ENCODE results near the gene ENOX1.
"Not testable (repeated sequence)": the region's sequence is repeated elsewhere in the genome, so short reads cannot be mapped to it uniquely, and the experiment has no call there.

ENOX1 gene

DNA sequence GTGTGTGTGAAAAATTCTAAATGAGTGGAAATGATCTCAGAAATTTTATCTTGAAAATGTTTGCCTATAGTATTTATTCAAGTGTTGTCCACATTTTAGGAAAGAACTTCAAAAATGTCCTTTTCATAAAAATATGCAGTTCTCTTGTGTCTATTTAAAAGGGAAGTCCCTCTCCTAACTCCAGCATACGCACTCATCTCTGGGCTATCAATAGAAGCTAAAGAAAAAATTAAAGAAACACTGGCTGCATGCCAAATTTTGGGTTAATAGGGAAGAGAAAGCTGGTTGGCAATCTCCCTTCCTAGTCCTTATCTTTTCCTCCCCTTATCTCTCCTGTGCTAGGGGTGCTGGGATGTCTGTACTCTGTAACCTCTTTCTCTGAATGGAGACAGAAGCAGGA lies 313.3 kb downstream of the ENOX1 start:
- peak; percentile 3 for DNase-seq

DNA sequence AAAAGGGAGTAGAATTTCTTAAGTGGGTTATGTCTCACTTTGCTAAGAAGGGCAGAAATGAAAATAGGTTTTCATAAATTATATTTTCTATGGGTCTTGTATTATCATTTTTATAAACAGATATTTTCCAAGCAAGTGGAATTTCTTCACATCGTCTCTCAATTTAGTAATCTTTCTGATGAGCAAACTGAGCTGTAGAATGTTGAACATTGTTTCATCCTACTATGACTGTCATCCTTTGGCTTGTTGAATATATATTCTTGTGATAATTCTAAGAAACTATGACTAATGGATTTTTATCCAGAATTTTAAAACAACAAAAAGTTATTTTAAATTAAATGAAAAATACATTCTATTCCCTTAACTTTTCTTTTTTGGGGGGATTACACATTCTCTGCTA lies 313.8 kb downstream of the ENOX1 start:
- DNase-seq, result no peak

DNA sequence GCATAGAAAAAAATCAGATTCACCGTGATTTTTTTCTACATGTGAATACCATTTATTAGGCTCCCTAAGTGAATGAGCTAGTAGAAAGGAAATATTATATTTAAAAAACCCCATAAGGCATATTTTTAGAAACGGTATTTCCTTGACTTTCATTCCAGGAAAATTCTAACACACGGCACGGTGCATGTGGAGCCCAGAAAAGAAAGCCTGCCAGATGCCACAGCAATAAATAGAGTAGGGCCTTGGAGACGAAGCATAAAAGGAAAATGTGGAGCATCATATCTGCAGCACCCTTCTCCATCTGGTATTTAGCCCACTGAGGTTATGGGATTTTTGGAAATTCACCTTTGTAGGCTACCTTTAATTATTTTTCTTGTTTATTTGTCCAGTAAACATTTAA lies 314.4 kb downstream of the ENOX1 start:
- DNase-seq, result peak; percentile 6

DNA sequence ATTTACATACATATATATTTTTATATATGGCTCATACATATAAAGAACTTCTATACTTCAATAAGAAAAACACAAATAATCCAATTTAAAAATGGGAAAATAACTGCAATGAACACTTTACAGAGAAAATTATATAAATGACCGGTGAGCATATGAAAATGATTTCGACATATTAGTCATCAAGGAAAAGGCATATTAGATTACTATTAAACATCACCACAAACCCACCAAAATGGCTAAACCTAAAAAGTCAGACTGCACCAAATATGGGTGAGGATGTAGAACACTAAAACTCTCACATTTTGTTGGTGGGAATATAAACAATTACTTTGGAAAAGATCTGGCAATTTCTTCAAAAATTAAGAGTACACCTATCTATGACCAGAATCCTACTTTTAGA lies 316.2 kb downstream of the ENOX1 start:
- no peak for DNase-seq

DNA sequence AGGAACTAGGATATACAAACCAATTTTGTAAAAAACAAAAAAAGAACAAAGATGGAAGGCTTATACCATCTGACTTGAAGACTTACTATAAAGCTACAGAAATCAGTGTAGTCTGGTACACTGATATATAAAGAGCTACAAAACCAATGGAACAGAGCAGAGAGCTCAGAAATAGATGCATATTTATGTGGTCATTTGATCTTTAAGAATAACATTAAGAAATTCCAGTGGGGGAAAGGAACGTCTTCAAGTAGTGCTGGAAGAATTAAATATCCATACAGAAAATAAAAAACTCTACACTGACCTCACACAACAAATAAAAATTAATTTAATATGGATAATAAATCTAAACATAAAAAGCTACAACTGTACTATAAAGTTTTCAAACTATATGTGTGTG lies 317.0 kb downstream of the ENOX1 start:
- no peak for DNase-seq

DNA sequence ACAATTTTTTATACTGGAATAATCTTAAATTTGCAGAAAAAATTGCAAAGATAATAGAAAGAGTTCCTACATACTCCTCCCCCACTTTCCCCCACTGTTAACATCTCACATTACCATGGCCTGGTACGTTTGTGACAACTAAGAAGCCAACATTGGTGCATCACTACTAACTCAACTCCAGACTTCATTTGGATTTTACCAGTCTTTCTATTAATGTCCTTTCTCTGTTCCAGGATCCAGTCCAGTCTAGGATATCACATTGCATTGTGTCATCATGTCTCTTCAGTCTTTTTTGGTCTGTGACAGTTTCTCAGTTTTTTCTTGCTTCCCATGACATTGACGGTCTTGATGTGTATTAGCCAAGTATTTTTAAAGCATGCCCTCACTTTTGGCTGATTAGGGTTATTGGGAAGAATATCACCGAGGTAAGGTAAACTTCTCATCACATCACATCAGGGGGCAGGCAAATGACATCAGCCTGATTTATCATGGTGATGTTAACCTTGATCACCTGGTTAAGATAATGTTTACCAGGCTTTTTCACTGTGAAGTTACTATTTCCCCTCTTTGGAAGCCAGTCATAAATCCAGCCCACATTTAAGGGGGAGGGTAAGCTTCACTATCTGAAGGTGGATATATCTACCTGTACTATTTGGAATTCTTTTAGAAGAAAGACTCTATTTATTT lies 322.1 kb downstream of the ENOX1 start:
- DNase-seq, result no peak

DNA sequence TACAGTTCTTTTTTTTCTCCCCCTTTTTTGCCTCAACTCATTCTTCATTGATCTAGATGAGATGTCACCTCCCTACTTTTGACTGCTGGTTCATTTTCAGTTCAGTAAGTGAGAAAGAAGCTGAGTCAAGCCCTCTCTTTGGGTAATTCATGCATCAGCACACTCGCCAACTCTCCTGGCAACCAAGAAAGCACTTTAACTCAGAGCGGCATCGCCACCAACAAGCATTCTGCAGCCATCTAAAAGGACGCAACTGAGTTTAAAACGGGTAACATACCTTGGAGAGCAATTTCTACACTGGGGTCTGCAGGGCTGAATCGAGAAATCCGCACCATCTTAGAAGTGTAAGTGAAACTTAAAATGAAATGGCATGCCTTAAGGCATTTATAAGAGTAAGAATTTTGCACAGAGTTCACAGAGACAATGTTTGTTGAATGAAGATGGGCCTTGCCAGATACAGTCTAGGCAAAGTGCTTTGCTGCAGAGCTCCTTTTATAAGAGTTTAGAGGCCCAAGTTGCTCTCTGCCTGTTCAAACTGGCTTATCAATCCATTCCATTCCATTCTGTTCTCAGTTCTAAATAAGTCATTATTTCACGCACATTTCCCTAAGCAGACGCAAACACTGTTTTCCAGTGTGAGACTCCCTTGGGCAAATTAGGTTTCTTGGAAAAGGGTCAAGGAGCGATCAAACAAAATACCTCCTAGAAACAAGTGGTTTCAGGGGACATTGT lies 338.0 kb downstream of the ENOX1 start:
- DNase-seq, result no peak

DNA sequence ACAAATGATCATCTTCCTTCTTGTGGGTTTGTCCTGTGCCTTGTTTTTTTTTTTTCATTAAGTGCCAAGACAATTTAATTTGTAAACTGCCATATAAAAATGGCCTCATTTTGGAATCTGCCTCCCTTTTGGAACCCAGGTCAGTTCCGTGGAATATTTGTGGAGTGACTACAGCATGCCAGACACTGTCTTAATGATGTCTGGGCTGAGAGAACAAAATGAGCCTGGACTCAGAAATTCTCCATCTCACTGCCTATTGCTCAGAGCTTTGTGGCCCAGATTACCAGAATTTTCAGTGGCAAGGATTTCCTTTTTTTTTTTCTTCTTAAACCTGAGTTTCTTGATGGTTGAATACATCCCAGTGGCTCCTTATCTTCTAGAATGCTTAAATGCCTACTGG lies 340.6 kb downstream of the ENOX1 start:
- DNase-seq, result no peak

DNA sequence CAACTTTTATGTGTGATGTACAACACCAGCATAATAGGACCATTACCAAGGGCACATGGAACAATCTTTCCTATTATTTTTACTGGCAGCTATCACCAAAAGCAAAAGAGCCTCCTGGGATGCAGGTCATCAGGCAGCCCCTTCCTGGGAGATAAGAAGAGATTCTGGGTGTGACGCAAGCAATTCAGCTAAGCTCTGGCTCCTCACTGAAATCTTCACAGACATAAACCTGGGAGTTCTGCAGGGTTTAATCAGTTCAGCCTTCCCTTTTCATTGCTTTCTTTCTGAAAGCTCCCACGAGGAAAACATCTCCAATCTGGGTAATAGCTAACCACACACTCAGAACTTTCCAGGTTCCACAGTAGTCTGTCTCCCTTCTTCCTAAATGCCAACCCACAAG lies 341.1 kb downstream of the ENOX1 start:
- no peak for DNase-seq

DNA sequence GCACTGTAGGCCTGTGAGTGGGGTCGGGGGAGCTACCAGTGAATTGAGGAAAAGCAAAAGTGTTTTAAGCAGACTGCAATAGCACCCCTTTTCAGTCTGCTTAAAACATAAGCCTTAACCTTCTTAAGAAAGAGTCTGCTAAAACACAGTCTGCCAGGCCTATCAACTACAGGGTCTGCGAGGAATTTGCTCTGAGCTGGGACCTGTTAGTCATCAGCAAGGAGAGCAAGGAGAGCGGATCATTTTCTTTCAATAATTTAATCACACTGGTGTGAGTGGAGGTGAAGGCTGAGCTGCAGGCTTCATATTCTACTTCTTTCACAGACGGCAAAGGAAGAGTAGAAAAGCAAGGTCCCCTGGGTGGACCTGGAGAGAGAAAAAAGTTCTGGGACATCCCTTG lies 342.7 kb downstream of the ENOX1 start:
- DNase-seq, result no peak

DNA sequence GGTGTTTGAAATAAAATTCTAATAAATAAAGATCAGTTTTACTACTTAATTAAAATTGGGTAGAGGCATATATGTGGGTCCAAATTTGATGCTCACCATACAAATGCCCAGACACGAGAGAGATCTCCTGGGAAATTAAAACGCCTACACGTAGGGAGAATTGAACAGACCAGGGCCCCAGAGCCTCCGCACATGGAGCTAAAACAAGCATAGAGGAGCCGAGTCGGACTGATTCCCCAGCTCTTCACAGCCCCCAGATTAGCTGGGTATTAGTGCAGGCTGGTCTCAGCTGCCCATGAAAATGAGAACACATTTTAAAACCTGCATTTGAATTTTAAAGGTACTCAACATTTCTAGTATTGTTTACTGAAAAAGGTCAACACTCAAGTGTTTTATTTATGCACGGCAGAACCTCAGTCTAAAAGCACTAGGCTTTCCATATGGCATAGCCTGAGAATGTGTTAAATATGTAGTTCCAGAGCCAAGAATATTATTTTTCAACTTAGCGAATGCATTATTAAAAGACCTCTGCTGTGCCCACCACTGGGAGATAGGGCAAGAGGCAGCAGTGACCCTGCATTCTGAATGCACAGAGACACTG lies 344.8 kb downstream of the ENOX1 start:
- DNase-seq, result no peak

DNA sequence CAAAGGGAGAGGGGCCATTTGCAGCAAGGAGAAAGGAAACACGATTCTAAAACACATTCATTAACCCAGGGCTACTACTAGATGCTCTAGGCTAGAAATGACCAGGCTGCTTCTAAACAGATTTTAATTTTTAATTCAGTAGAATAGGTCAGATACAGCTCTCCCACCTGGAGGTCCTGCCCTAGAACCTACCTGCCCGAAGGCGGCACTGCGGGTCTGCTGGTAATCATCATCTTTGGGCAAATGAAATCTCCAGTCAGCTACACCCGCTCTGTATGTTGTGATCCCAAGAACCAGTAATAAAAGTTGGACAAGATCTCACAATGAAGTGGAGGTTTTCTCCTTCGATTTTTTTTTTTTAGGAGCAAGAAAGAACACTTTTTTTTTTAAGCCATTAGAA lies 345.3 kb downstream of the ENOX1 start:
- DNase-seq, result no peak

DNA sequence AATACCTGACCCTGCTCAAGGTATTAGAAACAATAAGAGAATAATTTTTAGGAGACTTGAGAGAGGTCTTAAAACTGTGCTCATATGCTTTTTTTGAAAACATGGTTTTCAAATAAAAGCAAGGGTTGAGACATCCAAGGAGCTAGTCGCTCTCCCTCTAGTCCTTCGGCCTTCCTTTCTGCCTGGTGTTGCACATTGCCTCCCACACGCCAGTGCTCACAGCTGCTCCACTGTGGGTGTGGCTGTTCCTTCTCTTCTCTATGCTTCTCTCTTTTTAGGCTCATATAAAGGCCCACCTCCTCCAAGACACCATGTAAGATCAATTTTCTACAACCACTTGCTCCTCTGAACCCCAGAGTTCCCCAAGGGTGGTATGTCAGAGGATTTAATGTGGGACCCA lies 352.6 kb downstream of the ENOX1 start:
- no peak for DNase-seq

DNA sequence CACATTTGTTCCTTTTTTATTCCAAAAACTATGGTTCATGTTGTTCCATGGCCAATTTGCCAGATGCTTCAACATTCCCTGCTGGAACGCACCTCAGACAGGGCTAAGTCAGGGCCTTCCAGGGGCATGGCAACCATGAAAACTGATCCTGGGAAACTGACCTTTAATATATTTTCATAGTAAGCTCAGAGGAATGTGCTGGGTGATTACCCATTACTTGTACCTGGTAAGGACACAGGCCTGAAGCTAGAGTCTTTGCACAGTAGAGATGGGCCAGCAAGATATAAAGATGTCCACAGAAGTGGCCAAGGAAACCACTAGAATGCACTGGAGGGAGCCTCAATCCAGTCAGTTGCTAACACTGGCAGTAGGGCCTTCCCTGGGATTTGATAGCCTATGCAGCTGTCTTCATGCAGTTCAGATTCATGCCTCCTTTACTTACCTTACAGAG lies 353.1 kb downstream of the ENOX1 start:
- no peak for DNase-seq

DNA sequence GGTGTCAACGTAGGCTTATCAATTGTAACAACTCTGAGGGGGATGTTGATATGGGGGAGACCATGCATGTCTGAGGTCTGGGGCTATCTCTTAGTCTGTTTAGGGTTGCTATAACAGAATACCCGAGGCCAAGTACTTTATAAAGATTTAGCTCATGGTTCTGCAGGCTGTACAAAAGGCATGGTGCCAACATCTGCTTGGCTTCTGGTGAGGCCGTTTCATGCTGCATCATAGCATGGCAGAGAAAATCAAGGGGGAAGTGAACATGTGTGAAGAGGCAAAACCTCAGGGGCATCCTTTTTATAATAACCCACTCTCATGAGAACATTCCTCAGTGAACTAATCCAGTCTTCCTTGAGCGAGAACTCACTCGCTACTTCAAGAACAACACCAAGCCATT lies 353.8 kb downstream of the ENOX1 start:
- no peak for DNase-seq

DNA sequence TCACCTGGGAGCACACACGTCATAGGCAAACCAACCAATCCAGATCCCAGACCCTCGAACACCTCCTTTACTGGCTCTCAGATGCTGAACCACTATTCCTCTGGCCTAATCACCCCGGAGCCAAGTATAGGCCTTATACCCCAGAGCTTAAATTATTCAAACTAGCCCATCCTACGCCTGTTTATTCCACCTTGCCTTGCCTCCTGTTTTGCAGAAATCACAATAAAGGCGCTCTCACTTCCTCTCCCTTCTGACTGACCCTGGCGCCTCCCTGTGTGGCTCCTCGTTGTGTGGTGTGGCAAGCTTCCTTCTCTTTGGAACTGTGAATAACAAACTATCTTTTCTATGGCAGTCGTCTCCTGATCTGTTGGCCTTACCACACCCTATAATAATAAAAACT lies 354.9 kb downstream of the ENOX1 start:
- no peak for DNase-seq

DNA sequence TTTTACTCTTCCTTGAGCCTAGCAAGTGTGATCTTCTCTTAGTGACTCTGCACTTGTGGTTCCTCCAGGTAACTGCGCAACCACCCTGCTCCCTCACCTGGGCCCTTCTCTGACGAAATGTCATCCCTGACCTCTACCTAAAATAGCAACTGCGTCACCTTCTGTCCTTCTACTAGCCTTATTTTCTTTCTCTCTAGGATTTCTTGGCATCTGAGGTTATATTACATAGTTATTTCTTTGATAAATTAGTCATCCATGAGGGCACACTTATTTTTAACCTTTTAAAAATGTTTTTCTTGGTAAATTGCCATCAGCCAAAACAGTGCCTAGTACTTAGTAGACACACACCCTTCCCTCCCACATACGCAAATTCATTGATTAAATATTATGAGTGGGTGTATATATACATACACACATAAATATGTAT lies 355.5 kb downstream of the ENOX1 start:
- DNase-seq, result no peak

DNA sequence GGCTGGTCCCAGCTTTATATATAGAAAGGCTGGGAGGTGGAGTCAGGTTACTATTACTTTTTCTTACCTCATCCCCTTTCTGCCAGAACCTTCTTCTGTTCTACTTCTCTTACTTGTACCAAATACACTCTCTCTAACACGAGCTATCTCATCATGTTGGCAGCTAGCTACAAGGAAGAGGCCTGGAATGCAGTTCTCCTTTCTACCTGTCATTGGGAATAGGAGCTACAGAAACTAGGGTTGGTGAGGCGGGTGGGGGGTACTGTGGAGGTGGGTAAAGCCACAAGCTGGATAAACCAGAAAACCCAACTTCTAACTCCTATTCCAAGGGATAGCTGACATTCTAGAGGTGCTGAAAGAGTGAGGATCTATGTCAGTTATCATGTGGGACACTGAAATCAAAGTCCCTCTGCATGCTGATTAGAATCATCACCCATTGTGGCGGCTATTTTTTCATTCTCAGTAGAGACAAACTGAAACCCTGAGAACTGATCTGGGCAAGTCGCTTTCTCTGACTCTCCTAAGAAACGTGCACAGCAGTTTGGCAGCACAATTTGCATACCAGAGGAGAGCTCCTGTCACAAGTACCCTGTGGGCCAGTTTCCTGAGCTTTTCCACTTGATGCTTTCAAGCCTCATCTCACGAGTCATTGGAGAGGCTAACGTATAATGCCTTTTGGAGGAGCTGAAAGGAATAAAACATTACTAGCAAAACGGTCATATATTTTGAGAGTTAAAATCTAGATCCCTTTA lies 358.1 kb downstream of the ENOX1 start:
- DNase-seq, result no peak

DNA sequence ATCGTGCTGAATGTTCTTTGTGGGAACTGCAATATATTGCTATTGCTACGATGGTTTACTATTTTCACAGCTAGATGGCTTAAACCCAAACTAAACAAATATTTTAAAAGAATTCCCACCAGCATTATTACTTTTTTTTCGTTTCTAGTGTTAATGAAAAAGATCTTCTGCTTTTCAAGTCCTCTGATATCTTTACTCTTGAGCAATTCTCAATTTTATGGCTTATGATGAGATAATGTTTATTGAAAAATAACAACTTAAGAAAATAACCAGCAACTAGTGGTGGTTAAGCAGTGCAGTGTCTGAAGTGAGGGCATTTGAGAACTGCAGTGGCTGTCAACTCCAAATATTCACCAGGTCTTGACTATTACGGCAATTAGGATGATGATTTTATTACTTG lies 360.4 kb downstream of the ENOX1 start:
- no peak for DNase-seq

DNA sequence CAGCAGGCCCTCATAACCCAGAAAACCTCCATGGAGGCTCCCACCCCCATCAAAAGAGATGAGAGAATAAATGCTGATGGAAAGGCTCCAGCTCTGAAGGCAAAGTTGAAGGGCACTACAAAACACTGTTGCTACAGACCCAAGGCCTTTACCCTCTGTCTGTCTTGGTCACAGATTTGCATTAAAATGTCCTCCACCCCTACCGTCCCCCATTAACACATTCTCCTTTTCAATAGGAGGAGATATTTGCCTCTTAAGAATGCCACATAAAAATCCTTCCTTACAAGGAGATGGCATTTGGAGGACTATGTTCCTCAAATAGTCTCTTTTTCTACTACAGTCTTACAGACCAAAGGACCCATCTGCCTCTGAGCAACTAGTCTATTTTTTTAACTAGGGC lies 361.5 kb downstream of the ENOX1 start:
- no peak for DNase-seq

DNA sequence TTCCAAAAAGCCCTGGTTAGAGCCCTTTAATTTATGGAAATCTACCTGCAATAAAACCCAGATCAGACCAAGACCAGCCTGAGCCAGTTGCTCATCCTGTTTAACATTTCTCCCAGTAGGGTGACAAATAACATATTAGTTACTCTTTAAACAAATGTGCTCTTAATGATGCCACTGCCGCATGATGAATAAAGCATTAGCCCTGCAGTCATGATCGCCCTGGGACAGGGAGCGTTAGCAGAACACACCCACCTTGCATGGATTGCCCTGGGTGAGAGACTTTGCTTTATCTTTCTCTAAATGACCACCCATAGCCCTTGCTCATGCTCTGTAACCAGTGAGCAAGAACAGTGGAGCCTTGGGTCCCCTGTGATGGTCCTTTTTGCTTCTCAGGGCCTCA lies 362.4 kb downstream of the ENOX1 start:
- no peak for DNase-seq

DNA sequence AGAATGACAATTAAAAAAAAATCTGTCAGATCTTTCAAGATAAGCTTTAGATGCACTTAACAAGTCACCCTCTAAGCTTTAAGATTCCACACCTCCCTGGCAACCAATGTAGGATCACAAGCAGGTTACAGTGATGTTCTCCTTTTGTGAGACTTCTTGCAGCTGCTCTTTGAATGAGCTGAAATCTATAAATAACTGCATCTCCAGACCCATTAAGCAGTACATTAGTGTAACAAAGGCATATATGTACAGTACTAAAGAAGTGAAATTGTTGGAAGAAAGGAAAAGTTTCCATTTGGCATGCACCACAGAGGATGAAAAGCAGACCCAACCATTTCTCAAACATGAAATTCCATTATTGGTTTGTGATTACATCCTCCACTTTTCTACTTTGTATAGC lies 364.7 kb downstream of the ENOX1 start:
- no peak for DNase-seq

DNA sequence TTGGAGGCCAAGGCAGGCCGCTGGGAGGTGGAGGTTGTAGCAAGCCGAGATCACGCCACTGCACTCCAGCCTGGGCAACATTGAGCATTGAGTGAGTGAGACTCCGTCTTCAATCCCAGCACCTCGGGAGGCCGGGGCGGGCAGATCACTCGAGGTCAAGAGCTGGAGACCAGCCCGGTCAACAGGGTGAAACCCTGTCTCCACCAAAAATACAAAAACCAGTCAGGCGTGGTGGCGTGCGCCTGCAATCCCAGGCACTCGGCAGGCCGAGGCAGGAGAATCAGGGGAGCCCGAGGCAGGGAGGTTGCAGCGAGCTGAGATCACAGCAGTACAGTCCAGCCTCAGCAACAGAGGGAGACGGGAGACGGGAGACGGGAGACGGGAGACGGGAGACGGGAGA lies 369.9 kb downstream of the ENOX1 start:
- not testable (repeated sequence) for DNase-seq

DNA sequence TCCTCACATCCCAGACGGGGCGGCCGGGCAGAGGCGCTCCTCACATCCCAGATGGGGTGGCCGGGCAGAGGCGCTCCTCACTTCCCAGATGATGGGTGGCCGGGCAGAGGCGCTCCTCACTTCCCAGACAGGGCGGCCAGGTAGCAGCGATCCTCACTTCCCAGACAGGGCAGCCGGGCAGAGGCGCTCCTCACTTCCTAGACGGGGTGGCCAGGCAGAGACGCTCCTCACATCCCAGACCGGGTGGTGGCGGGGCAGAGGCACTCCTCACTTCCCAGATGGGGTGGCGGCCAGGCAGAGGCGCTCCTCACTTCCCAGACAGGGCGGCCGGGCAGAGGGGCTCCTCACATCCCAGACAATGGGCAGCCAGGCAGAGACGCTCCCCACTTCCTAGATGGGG lies 370.4 kb downstream of the ENOX1 start:
- not testable (repeated sequence) for DNase-seq

All from DMS 273 treated with DMSO at 0.1 percent for 48 hours (cell line).